IMR-90 (cell line): Measurements from ENCODE around the gene ZAP70. TPM values are rescaled to one million over a fixed set of nuclear protein-coding genes. Genes with fewer than 3 reads are reported as not detected.

Source experiments
- ATAC-seq: fragments of 200-7000 bp; cut with Tn5 transposase; 2 replicates; pipeline ENCODE4 v1.9.1; 2020; ENCODE audit warnings: low read depth, mild to moderate bottlenecking, moderate library complexity
- BruUV-seq: library from RNA; stranded (reverse); fragments of 400-500 nt; replicated peaks from 2 replicates; lab custom pipeline; 2021; lab: Mats Ljungman, UMichigan
- CTCF ChIA-PET: fragments of 300-600 bp; formaldehyde crosslinking; extraction: SDS; loops from one replicate; lab custom pipeline; 2021; ENCODE audit warnings: antibody characterized with exemption; lab: Yijun Ruan, JAX
- POLR2A ChIA-PET: fragments of 300-600 bp; sonication (Branson Sonifier 250); formaldehyde crosslinking; loops from one replicate; lab custom pipeline; 2022; ENCODE audit warnings: antibody characterized with exemption; ENCODE audit not compliant: unreplicated experiment; lab: Charles Lee
- DNase-seq: peaks from one replicate; pipeline ENCODE4 v3.0.0; 2013
- H2AFZ ChIP-seq: replicated peaks from 2 replicates; pipeline ENCODE3; 2013; ENCODE audit warnings: low read length, mild to moderate bottlenecking; ENCODE audit not compliant: poor library complexity
- H2AK5ac ChIP-seq: 2 replicates; pipeline ENCODE4 v1.6.1; 2013; ENCODE audit warnings: low read depth, low read length, inconsistent platforms
- H2AK9ac ChIP-seq: replicated peaks from 2 replicates; pipeline ENCODE3; 2013; ENCODE audit warnings: mild to moderate bottlenecking, low read depth, low read length, moderate library complexity; ENCODE audit not compliant: poor library complexity
- H2BK120ac ChIP-seq: 2 replicates; pipeline ENCODE4 v1.6.1; 2013; ENCODE audit warnings: low read depth, low read length, inconsistent platforms
- H2BK15ac ChIP-seq: 3 replicates; pipeline ENCODE4 v1.6.1; 2013; ENCODE audit warnings: low read depth, low read length, inconsistent platforms
- H2BK20ac ChIP-seq: 2 replicates; pipeline ENCODE4 v1.6.1; 2013; ENCODE audit warnings: low read depth, mild to moderate bottlenecking, inconsistent platforms, low read length, moderate library complexity
- H2BK5ac ChIP-seq: 2 replicates; pipeline ENCODE4 v1.6.1; 2013; ENCODE audit warnings: mild to moderate bottlenecking, low read depth, low read length, inconsistent platforms; ENCODE audit not compliant: poor library complexity, severe bottlenecking
- H3K14ac ChIP-seq: replicated peaks from 2 replicates; pipeline ENCODE4 v1.6.1; 2013; ENCODE audit warnings: low read depth, low read length, inconsistent platforms
- H3K18ac ChIP-seq: 2 replicates; pipeline ENCODE4 v1.6.1; 2013; ENCODE audit warnings: low read depth, low read length, control low read depth
- H3K23ac ChIP-seq: 2 replicates; pipeline ENCODE4 v1.6.1; 2013; ENCODE audit warnings: low read depth, low read length, inconsistent platforms
- H3K27ac ChIP-seq: 2 replicates; pipeline ENCODE4 v1.5.1; 2013; ENCODE audit warnings: mild to moderate bottlenecking, control low read depth, low read length; ENCODE audit not compliant: insufficient read depth
- H3K27me3 ChIP-seq: 2 replicates; pipeline ENCODE4 v1.6.1; 2013; ENCODE audit warnings: low read length; ENCODE audit not compliant: control insufficient read depth, insufficient read depth
- H3K36me3 ChIP-seq: 2 replicates; pipeline ENCODE4 v1.6.1; 2013; ENCODE audit warnings: low read length, mixed read lengths; ENCODE audit not compliant: control insufficient read depth, insufficient read depth
- H3K4ac ChIP-seq: 2 replicates; pipeline ENCODE4 v1.6.1; 2013; ENCODE audit warnings: low read depth, low read length, inconsistent platforms
- H3K4me1 ChIP-seq: 2 replicates; pipeline ENCODE4 v1.6.1; 2013; ENCODE audit warnings: low read length, mixed read lengths; ENCODE audit not compliant: control insufficient read depth, insufficient read depth
- H3K4me2 ChIP-seq: 2 replicates; pipeline ENCODE4 v1.6.1; 2013; ENCODE audit warnings: low read depth, mild to moderate bottlenecking, control low read depth, low read length, moderate library complexity
- H3K4me3 ChIP-seq: 2 replicates; pipeline ENCODE4 v1.5.1; 2013; ENCODE audit warnings: low read depth, mild to moderate bottlenecking, control low read depth, low read length, moderate library complexity; ENCODE audit not compliant: insufficient read depth
- H3K56ac ChIP-seq: 2 replicates; pipeline ENCODE4 v1.6.1; 2013; ENCODE audit warnings: low read length, inconsistent platforms; ENCODE audit not compliant: insufficient read depth; ENCODE audit errors: extremely low read depth
- H3K79me1 ChIP-seq, 2 experiments: 2 replicates each; pipeline ENCODE4 v1.6.1; 2013; ENCODE audit warnings: low read length in 2 of 2, inconsistent platforms in 1 of 2, low read depth in 1 of 2
- H3K9ac ChIP-seq: 2 replicates; pipeline ENCODE4 v1.6.1; 2013; ENCODE audit warnings: low read depth, low read length, control low read depth
- H3K9me1 ChIP-seq: 2 replicates; pipeline ENCODE4 v1.6.1; 2013; ENCODE audit warnings: low read length, inconsistent platforms; ENCODE audit not compliant: insufficient read depth
- H3K9me3 ChIP-seq: 2 replicates; pipeline ENCODE4 v1.6.1; 2013; ENCODE audit warnings: low read length; ENCODE audit not compliant: control insufficient read depth, insufficient read depth
- H4K20me1 ChIP-seq: 2 replicates; pipeline ENCODE4 v1.6.1; 2013; ENCODE audit warnings: low read length, inconsistent platforms; ENCODE audit not compliant: insufficient read depth
- H4K5ac ChIP-seq: 2 replicates; pipeline ENCODE4 v1.6.1; 2013; ENCODE audit warnings: mild to moderate bottlenecking, low read depth, low read length, control low read depth
- H4K8ac ChIP-seq, 2 experiments: 2 replicates each; pipeline ENCODE4 v1.6.1; 2013; ENCODE audit warnings: low read depth in 2 of 2, low read length in 2 of 2, control low read depth in 1 of 2, inconsistent platforms in 1 of 2
- H4K91ac ChIP-seq: 2 replicates; pipeline ENCODE4 v1.6.1; 2013; ENCODE audit warnings: low read depth, low read length, inconsistent platforms; ENCODE audit not compliant: insufficient read depth
- FOS ChIP-seq: fragments of 150-350 bp; IDR thresholded peaks from 2 replicates; pipeline ENCODE4 v1.6.1; 2016; ENCODE audit warnings: low read depth, low read length
- MAFK ChIP-seq: IDR thresholded peaks from 2 replicates; pipeline ENCODE4 v1.6.1; 2012; ENCODE audit warnings: low read depth, low read length, improper control_type of control experiment
- NFE2L2 ChIP-seq: fragments of 150-350 bp; IDR thresholded peaks from 2 replicates; pipeline ENCODE4 v1.6.1; 2016; ENCODE audit warnings: low read depth, mild to moderate bottlenecking, low read length
- RFX5 ChIP-seq: IDR thresholded peaks from 2 replicates; pipeline ENCODE4 v1.8.0; 2012; ENCODE audit warnings: low read depth, mild to moderate bottlenecking, low read length, moderate library complexity
- SMC3 ChIP-seq: fragments of 150-350 bp; IDR thresholded peaks from 2 replicates; pipeline ENCODE4 v1.6.1; 2016; ENCODE audit warnings: low read depth, mild to moderate bottlenecking, antibody characterized with exemption, low read length, moderate library complexity
- WGBS, 2 experiments: methylation state at CpG; one replicate each; pipeline versions ENCODE4 v1.1.5 to v1.1.7; 2013; ENCODE audit warnings: missing lambda C conversion rate in 2 of 2; ENCODE audit not compliant: insufficient read length in 1 of 2; ENCODE audit errors: extremely low coverage in 2 of 2; 5-methylcytosine and 5-hydroxymethylcytosine counted together
- dilution Hi-C: fragments of 300-500 bp; cut with HindIII; formaldehyde crosslinking; loops from one replicate; pipeline ENCODE4 v1.14.3; 2018; ENCODE audit warnings: low sequenced_read_pairs; ENCODE audit not compliant: unreplicated experiment
- in situ Hi-C: fragments of 300-500 bp; cut with MboI; formaldehyde crosslinking; loops from 3 replicates; pipeline ENCODE4 v1.14.3; 2019; ENCODE audit warnings: low sequenced_read_pairs, inconsistent platforms, mixed read lengths
- intact Hi-C: fragments of 100-400 bp; cut with micrococcal nuclease; formaldehyde crosslinking; loops from 2 replicates; pipeline ENCODE4 v1.10.0; 2022
- polyA plus RNA-seq, 3 experiments: library from polyadenylated mRNA; depleted of rRNA; stranded (reverse); fragments of >200 nt; gene quantifications; 2 replicates each; pipeline ENCODE4 v1.2.3, GENCODE V29; 2012; ENCODE audit warnings: low replicate concordance in 1 of 3
- total RNA-seq: library from RNA; depleted of rRNA; stranded (reverse); fragments of >200 nt; gene quantifications from 2 replicates; pipeline ENCODE4 v1.2.3, GENCODE V29; 2012
- TF ChIP-seq, protein P1 (sequence below): fragments of 150-350 bp; IDR thresholded peaks from 2 replicates; pipeline ENCODE4 v1.6.1; 2017; ENCODE audit warnings: mild to moderate bottlenecking, antibody characterized with exemption, low read length, low read depth

ZAP70 gene
- total and polyA plus RNA-seq, 2 of the 4 experiments (the other 2 are of a cell fraction), result under 0.01 to 0.09 TPM

DNA sequence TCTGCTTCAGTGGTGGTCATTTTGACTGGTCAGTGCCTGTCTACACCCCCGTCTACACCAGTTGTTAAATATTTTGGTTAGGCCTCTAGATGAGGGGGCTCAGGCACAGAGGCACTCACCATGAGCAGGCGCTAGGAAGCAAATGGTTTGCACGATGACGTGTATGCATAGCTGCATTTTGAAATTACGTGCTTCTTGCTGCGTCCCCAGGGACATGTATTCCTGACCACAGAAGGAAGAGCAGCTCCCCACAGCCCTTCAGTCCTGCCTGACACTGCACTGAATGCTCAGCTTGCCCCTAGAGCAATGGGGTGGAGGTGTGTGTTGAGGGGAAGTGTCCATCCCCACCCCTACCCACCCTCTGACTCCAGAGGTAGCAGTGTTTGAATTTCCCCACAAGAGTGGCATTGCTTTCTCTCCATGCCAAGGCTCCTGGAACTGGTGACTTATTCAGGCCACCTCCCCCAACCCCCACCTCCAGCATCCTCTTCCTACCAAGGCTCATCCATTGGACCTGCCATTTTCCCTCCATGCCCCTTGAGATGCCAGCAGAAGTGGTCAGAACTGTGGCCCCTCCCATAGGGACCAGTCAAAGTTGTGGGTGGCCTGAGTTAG is 11.4 kb upstream of the ZAP70 start:
- Histone ChIP-seq H4K91ac (no peak overlapping the region), H3K27me3 (no peaks in the 10 kb centered on the region; the same call in none of the 2 replicates), H3K36me3 (no peaks in the 10 kb centered on the region), H3K23ac (no peak overlapping the region), H3K9ac (no peak overlapping the region), H2AK5ac (no peak overlapping the region), H3K18ac (no peak overlapping the region), H3K56ac (no peak overlapping the region), H3K9me3 (no peaks in the 10 kb centered on the region), H4K8ac (no peak overlapping the region), H2BK120ac (no peak overlapping the region), H3K4ac (no peak overlapping the region), H2AK9ac (no peak overlapping the region), H2BK5ac (no peak overlapping the region), H4K20me1 (no peaks in the 10 kb centered on the region), H3K4me3 (no peak overlapping the region), H3K14ac (no peak overlapping the region), H3K4me2 (no peak overlapping the region), H2AFZ (peak overlapping the region; percentile 35), H4K5ac (no peak overlapping the region), H3K4me1 (no peaks in the 10 kb centered on the region), H3K27ac (no peak overlapping the region), H3K9me1 (no peaks in the 10 kb centered on the region), H2BK20ac (no peak overlapping the region), H2BK15ac (no peak overlapping the region), H3K79me1 (no peaks in the 10 kb centered on the region)
- dilution Hi-C loops, result no loop called here
- BruUV-seq, result no TSS peak
- CTCF ChIA-PET, result interaction anchor here (0.6 to 2.3 kb wide), 3 partner anchors 8 to 681 kb away, joined by 3 to 8 read pairs (median 4); no protein-coding TSS in a partner anchor
- no peak for TF ChIP-seq MAFK
- TF ChIP-seq RFX5, result no peak
- TF ChIP-seq SMC3, result no peak
- TF ChIP-seq, protein P1, sequence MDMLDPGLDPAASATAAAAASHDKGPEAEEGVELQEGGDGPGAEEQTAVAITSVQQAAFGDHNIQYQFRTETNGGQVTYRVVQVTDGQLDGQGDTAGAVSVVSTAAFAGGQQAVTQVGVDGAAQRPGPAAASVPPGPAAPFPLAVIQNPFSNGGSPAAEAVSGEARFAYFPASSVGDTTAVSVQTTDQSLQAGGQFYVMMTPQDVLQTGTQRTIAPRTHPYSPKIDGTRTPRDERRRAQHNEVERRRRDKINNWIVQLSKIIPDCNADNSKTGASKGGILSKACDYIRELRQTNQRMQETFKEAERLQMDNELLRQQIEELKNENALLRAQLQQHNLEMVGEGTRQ, result no peak
- TF ChIP-seq FOS, result no peak
- no peak for TF ChIP-seq NFE2L2
- DNase-seq, result no peak
- POLR2A ChIA-PET, result no interaction called here
- intact Hi-C loops, result loop anchor here (5.0 to 10.0 kb wide), 4 partner anchors 63 to 1133 kb away; partner anchors contain the start of gene TMEM131
- WGBS, 2 experiments, result 48% methylated on average over 3 of the region's 6 CpGs; no CpG with 5 or more reads in 1 of the 2 experiments
- in situ Hi-C loops, result loop anchor here (10.0 kb wide), 1 partner anchor 683 kb away; no protein-coding TSS in a partner anchor
- ATAC-seq, result no peak
